NCI-H748 treated with DMSO at 0.1 percent for 48 hours (cell line): ENCODE measurements around the gene SNCA.

Source experiments
- DNase-seq: peaks from one replicate; lab custom pipeline; 2025; lab: John Stamatoyannopoulos, UW

The SNCA gene

GRCh38 chr4:89753601-89754066 is 83.3 kb downstream of the SNCA start:
- DNase-seq: no peak

GRCh38 chr4:89752932-89753598 is 83.9 kb downstream of the SNCA start:
- peak; percentile 9 for DNase-seq

GRCh38 chr4:89751416-89751815 is 85.5 kb downstream of the SNCA start:
- peak; percentile 8 for DNase-seq

- DNase-seq: no peak
These were observed 90.6 kb downstream of the SNCA start for GRCh38 chr4:89746377-89746776.

- no peak for DNase-seq
These were observed 91.3 kb downstream of the SNCA start for GRCh38 chr4:89745708-89746107.

- DNase-seq: no peak
These were observed 92.0 kb downstream of the SNCA start for GRCh38 chr4:89744914-89745313.

GRCh38 chr4:89741768-89742167 is 95.2 kb downstream of the SNCA start:
- DNase-seq: no peak

GRCh38 chr4:89739311-89739988 is 97.5 kb downstream of the SNCA start:
- DNase-seq: no peak

- DNase-seq: no peak
These were observed 99.1 kb downstream of the SNCA start for GRCh38 chr4:89737888-89738287.

GRCh38 chr4:89733946-89734345 is 103.0 kb downstream of the SNCA start:
- no peak for DNase-seq

GRCh38 chr4:89727238-89727637 is 109.7 kb downstream of the SNCA start:
- no peak for DNase-seq

GRCh38 chr4:89725268-89725667 is 111.7 kb downstream of the SNCA start:
- DNase-seq: no peak

- no peak for DNase-seq
These were observed 112.2 kb downstream of the SNCA start for GRCh38 chr4:89724716-89725115.

GRCh38 chr4:89723096-89723495 is 113.9 kb downstream of the SNCA start:
- no peak for DNase-seq

GRCh38 chr4:89722517-89722916 is 114.4 kb downstream of the SNCA start:
- no peak for DNase-seq

GRCh38 chr4:89720981-89721380 is 116.0 kb downstream of the SNCA start:
- DNase-seq: no peak

- DNase-seq: no peak
These were observed 117.3 kb downstream of the SNCA start for GRCh38 chr4:89719536-89720090.

- DNase-seq: no peak
These were observed 120.1 kb downstream of the SNCA start for GRCh38 chr4:89716893-89717292.

- no peak for DNase-seq
These were observed 121.3 kb downstream of the SNCA start for GRCh38 chr4:89715631-89716030.

- DNase-seq: no peak
These were observed 124.1 kb downstream of the SNCA start for GRCh38 chr4:89712827-89713226.

GRCh38 chr4:89712141-89712540 is 124.8 kb downstream of the SNCA start:
- no peak for DNase-seq

- no peak for DNase-seq
These were observed 128.0 kb downstream of the SNCA start for GRCh38 chr4:89708903-89709421.

GRCh38 chr4:89707467-89707866 is 129.5 kb downstream of the SNCA start:
- DNase-seq: no peak
